Measurements from ENCODE around the gene DCD. TPM values are rescaled to one million over a fixed set of nuclear protein-coding genes. Genes with fewer than 3 reads are reported as not detected.

DCD gene
- total and polyA plus RNA-seq, 3 donors from 2014 or later, result not detected

DNA sequence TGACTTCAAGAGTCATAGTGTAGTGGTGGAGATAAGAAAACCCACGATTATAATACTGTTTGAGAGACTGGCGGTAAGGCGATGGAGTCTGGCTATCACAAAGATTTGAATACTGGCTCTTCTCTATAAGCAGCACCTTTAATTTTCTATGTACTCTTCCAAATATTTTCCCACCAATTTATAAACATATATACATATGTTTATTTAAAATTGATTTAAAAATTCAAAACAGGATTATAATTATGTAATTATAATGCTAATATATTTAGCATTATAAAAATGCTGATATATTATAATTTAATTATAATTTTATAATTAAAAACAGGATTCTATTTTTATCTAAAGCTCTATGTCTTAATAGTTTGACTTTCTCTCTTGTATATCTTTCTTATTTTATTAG lies 15.4 kb upstream of the DCD start:
- Histone ChIP-seq H3K4me3 (no peak overlapping the region), H3K4me1 (no peaks in the 10 kb centered on the region), H3K36me3 (ENCODE audit: low read depth, missing control alignments) (no peaks in the 10 kb centered on the region), H3K27me3 (no peaks in the 10 kb centered on the region), H3K9me3 (no peaks in the 10 kb centered on the region), H3K27ac (no peak overlapping the region)
- WGBS, 2 donors, result 83 to 85% methylated on average over 3 of the region's 3 CpGs
- DNase-seq, result no peak
- intact Hi-C loops (cut with DNase I; ENCODE audit: low total_unique reads), result no loop called here
- TF ChIP-seq, protein P1, sequence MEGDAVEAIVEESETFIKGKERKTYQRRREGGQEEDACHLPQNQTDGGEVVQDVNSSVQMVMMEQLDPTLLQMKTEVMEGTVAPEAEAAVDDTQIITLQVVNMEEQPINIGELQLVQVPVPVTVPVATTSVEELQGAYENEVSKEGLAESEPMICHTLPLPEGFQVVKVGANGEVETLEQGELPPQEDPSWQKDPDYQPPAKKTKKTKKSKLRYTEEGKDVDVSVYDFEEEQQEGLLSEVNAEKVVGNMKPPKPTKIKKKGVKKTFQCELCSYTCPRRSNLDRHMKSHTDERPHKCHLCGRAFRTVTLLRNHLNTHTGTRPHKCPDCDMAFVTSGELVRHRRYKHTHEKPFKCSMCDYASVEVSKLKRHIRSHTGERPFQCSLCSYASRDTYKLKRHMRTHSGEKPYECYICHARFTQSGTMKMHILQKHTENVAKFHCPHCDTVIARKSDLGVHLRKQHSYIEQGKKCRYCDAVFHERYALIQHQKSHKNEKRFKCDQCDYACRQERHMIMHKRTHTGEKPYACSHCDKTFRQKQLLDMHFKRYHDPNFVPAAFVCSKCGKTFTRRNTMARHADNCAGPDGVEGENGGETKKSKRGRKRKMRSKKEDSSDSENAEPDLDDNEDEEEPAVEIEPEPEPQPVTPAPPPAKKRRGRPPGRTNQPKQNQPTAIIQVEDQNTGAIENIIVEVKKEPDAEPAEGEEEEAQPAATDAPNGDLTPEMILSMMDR (IDR thresholded peaks at IDR 0.05), result no peak
- no peak for TF ChIP-seq POLR2A (IDR thresholded peaks at IDR 0.05)

GRCh38 chr12:54662026-54662425 lies 13.9 kb upstream of the DCD start:
- intact Hi-C loops (cut with DNase I; ENCODE audit: low total_unique reads), result no loop called here
- TF ChIP-seq, protein P1 (IDR thresholded peaks at IDR 0.05), result no peak
- TF ChIP-seq POLR2A (IDR thresholded peaks at IDR 0.05), result no peak
- no peaks in the 10 kb centered on the region for H3K27me3 ChIP-seq

DNA sequence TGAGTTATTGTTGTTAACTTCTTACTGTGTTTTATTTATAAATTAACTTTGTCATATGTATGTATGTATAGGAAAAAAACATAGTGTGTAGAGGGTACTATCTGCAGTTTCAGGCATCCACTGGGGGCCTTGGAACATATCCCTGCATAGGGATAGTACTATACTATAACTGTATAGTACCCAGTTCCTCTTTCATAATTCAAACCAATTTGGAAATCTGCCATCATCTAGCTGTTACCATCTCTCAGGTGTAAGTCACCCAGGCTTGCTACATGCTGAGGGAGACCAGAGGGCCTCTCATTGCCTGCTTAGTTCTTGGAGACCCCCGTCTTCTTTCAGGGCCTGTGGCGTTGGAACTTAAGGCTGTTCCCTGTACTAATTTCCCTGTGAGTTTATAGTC lies 12.9 kb upstream of the DCD start:
- H3K4me3 ChIP-seq, result no peak overlapping the region
- 53 to 56% methylated on average over 2 of the region's 2 CpGs for WGBS, 2 donors
- no peaks in the 10 kb centered on the region for H3K4me1 ChIP-seq
- no peak overlapping the region for H3K27ac ChIP-seq
- H3K27me3 ChIP-seq, result no peaks in the 10 kb centered on the region
- no peaks in the 10 kb centered on the region for H3K36me3 ChIP-seq (ENCODE audit: low read depth, missing control alignments)
- no peaks in the 10 kb centered on the region for H3K9me3 ChIP-seq
- intact Hi-C loops (cut with DNase I; ENCODE audit: low total_unique reads), result no loop called here
- no peak for DNase-seq
- TF ChIP-seq POLR2A (IDR thresholded peaks at IDR 0.05), result no peak
- TF ChIP-seq, protein P1 (IDR thresholded peaks at IDR 0.05), result no peak

More at GRCh38 chr12:54662026-54662425, 13.9 kb upstream of the DCD start:
- H3K27ac ChIP-seq, result no peak overlapping the region
- no peak for DNase-seq
- H3K36me3 ChIP-seq (ENCODE audit: low read depth, missing control alignments), result no peaks in the 10 kb centered on the region
- H3K4me3 ChIP-seq, result no peak overlapping the region
- no peaks in the 10 kb centered on the region for H3K9me3 ChIP-seq
- H3K4me1 ChIP-seq, result no peaks in the 10 kb centered on the region
- WGBS, 2 donors, result 65 to 76% methylated on average over 3 of the region's 3 CpGs

- Histone ChIP-seq H3K4me3 (no peak overlapping the region), H3K27me3 (no peaks in the 10 kb centered on the region), H3K4me1 (no peaks in the 10 kb centered on the region), H3K36me3 (ENCODE audit: low read depth, missing control alignments) (no peaks in the 10 kb centered on the region), H3K27ac (no peak overlapping the region), H3K9me3 (no peaks in the 10 kb centered on the region)
- intact Hi-C loops (cut with DNase I; ENCODE audit: low total_unique reads), result no loop called here
- TF ChIP-seq POLR2A (IDR thresholded peaks at IDR 0.05), result no peak
- TF ChIP-seq, protein P1 (IDR thresholded peaks at IDR 0.05), result no peak
- DNase-seq, result no peak
- WGBS, 2 donors, result 88% methylated on average over 10 of the region's 10 CpGs
Measured at GRCh38 chr12:54660320-54660962, 12.3 kb upstream of the DCD start.
